ENCODE data around the gene TMEM9. TPM values are rescaled to one million over a fixed set of nuclear protein-coding genes. Genes with fewer than 3 reads are reported as not detected.
A peak's percentile ranks its signal among the peaks of the same experiment; 100 is the strongest.
"Not testable (repeated sequence)": the region's sequence is repeated elsewhere in the genome, so short reads cannot be mapped to it uniquely, and the experiment has no call there.

Gene TMEM9
- polyA plus RNA-seq, 5 donors: 129 to 155 (median 137) TPM

- no peak for DNase-seq
Measured at GRCh38 chr1:201178718-201179117, 24.4 kb upstream of the TMEM9 start.

GRCh38 chr1:201176940-201177339 lies 22.7 kb upstream of the TMEM9 start:
- DNase-seq: no peak

GRCh38 chr1:201175820-201176500 lies 21.7 kb upstream of the TMEM9 start:
- DNase-seq: no peak

- DNase-seq: no peak
Measured at GRCh38 chr1:201173736-201174135, 19.5 kb upstream of the TMEM9 start.

GRCh38 chr1:201172999-201173610 lies 18.8 kb upstream of the TMEM9 start:
- DNase-seq: no peak

GRCh38 chr1:201172326-201172725 lies 18.1 kb upstream of the TMEM9 start:
- no peak for DNase-seq

GRCh38 chr1:201171063-201172036 lies 17.1 kb upstream of the TMEM9 start:
- DNase-seq: peak in 1 of 2 donors; percentile 57

GRCh38 chr1:201170533-201171062 lies 16.3 kb upstream of the TMEM9 start:
- peak; percentile 93 to 95 for DNase-seq

GRCh38 chr1:201169971-201170532 lies 15.8 kb upstream of the TMEM9 start:
- DNase-seq: no peak

GRCh38 chr1:201169203-201169602 lies 14.9 kb upstream of the TMEM9 start:
- DNase-seq: no peak

GRCh38 chr1:201167041-201167991 lies 13.0 kb upstream of the TMEM9 start:
- DNase-seq: no peak

- no peak for DNase-seq
Measured at GRCh38 chr1:201164645-201165044, 10.4 kb upstream of the TMEM9 start.

GRCh38 chr1:201163707-201164106 lies 9.4 kb upstream of the TMEM9 start:
- no peak for DNase-seq

- not testable (repeated sequence) for DNase-seq
Measured at GRCh38 chr1:201163036-201163435, 8.8 kb upstream of the TMEM9 start.

- no peak for DNase-seq
Measured at GRCh38 chr1:201157949-201158348, 3.7 kb upstream of the TMEM9 start.

GRCh38 chr1:201156819-201157218 lies 2.5 kb upstream of the TMEM9 start:
- DNase-seq: no peak

GRCh38 chr1:201156346-201156745 lies 2.1 kb upstream of the TMEM9 start:
- DNase-seq: no peak

GRCh38 chr1:201155354-201155753 lies 1.1 kb upstream of the TMEM9 start:
- no peak for DNase-seq

- DNase-seq: no peak
Measured at GRCh38 chr1:201153474-201154388, 543 bp downstream of the TMEM9 start.

- DNase-seq: no peak
Measured at GRCh38 chr1:201149400-201149799, 4.9 kb downstream of the TMEM9 start.
